Hepatocyte (in vitro differentiated cells): ENCODE measurements around the gene ORC3. TPM values are rescaled to one million over a fixed set of nuclear protein-coding genes. Genes with fewer than 3 reads are reported as not detected.

ENCODE experiments used
- DNase-seq: peaks from one replicate; pipeline ENCODE4 v3.0.0-alpha.2; 2016; ENCODE audit warnings: low spot score
- H2AFZ ChIP-seq: fragments of 200-600 bp; sonication (generic); 2 replicates; pipeline ENCODE4 v1.6.0; 2016; ENCODE audit warnings: antibody characterized with exemption, mild to moderate bottlenecking
- H3K27ac ChIP-seq: fragments of 200-600 bp; sonication (generic); 2 replicates; pipeline ENCODE4 v1.5.1; 2016; ENCODE audit warnings: mild to moderate bottlenecking
- H3K27me3 ChIP-seq: fragments of 200-600 bp; sonication (generic); 2 replicates; pipeline ENCODE4 v1.6.1; 2016
- H3K36me3 ChIP-seq: fragments of 200-600 bp; sonication (generic); replicated peaks from 2 replicates; pipeline ENCODE4 v1.5.1; 2016; ENCODE audit warnings: low read depth; ENCODE audit not compliant: insufficient read depth
- H3K4me1 ChIP-seq: fragments of 200-600 bp; sonication (generic); 2 replicates; pipeline ENCODE4 v1.5.1; 2016; ENCODE audit warnings: mild to moderate bottlenecking, moderate library complexity; ENCODE audit not compliant: insufficient read depth
- H3K4me2 ChIP-seq: fragments of 200-600 bp; sonication (generic); 2 replicates; pipeline ENCODE4 v1.6.0; 2016
- H3K4me3 ChIP-seq: fragments of 200-600 bp; sonication (generic); 2 replicates; pipeline ENCODE4 v1.5.1; 2016; ENCODE audit warnings: mild to moderate bottlenecking
- H3K79me2 ChIP-seq: fragments of 200-600 bp; sonication (generic); 2 replicates; pipeline ENCODE4 v1.6.0; 2017; ENCODE audit warnings: mild to moderate bottlenecking
- H3K9me2 ChIP-seq: fragments of 200-600 bp; sonication (generic); replicated peaks from 2 replicates; pipeline ENCODE4 v1.6.0; 2017; ENCODE audit warnings: mild to moderate bottlenecking; ENCODE audit not compliant: insufficient read depth
- H3K9me3 ChIP-seq: fragments of 200-600 bp; sonication (generic); 2 replicates; pipeline ENCODE4 v1.5.1; 2016; ENCODE audit warnings: low read depth, mild to moderate bottlenecking
- H4K20me1 ChIP-seq: fragments of 200-600 bp; sonication (generic); 2 replicates; pipeline ENCODE4 v1.6.0; 2016; ENCODE audit warnings: mild to moderate bottlenecking; ENCODE audit not compliant: insufficient read depth, poor library complexity, severe bottlenecking
- EZH2 ChIP-seq: fragments of 200-600 bp; sonication (generic); IDR thresholded peaks from 2 replicates; pipeline ENCODE4 v1.6.1; 2016; ENCODE audit warnings: antibody characterized with exemption, mild to moderate bottlenecking, borderline replicate concordance
- EZH2phosphoT487 ChIP-seq: fragments of 200-600 bp; sonication (generic); IDR thresholded peaks from one replicate; pipeline ENCODE4 v1.6.1; 2018; ENCODE audit warnings: antibody characterized with exemption, mild to moderate bottlenecking, low read depth, moderate library complexity; ENCODE audit not compliant: unreplicated experiment, severe bottlenecking
- WGBS: methylation state at CpG from one replicate; pipeline ENCODE4 v1.1.6; 2016; ENCODE audit warnings: low lambda C conversion rate; ENCODE audit errors: missing lambda C conversion rate; 5-methylcytosine and 5-hydroxymethylcytosine counted together
- polyA plus RNA-seq: library from polyadenylated mRNA; unstranded; fragments of >200 nt; fragmentation: Nextera tagmentation; extraction: Ambion mirVana; gene quantifications from 2 replicates; pipeline ENCODE4 v1.2.1, GENCODE V29; 2016
- total RNA-seq: library from RNA; depleted of rRNA; stranded (reverse); fragments of >200 nt; gene quantifications from 2 replicates; pipeline ENCODE4 v1.2.3, GENCODE V29; 2014
- TF ChIP-seq, protein P1 (sequence below): fragments of 200-600 bp; sonication (generic); IDR thresholded peaks from 2 replicates; pipeline ENCODE4 v1.5.1; 2016; ENCODE audit warnings: antibody characterized with exemption, mild to moderate bottlenecking; ENCODE audit not compliant: poor library complexity

The ORC3 gene
- total and polyA plus RNA-seq, 2 experiments from 2014 or later: 19.6 to 24.2 TPM

DNA sequence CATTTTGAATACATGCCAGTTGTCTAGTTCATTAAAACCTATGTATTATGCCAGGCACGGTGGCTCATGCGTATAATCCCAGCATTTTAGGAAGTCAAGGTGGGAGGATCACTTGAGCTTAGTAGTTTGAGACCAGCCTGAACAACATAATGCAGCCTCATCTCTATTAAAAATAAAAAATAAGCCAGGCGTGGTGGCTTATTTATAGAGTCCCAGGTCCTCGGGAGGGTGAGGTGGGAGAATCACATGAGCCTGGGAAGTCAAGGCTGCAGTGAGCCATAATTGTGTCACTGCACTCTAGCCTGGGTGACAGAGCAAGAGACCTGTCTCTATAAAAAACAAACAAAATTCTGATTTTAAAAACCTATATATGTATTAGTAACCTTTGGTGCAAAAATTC lies 27.5 kb downstream of the ORC3 start:
- DNase-seq: no peak
- H3K27ac ChIP-seq: no peak overlapping the region
- no peaks in the 10 kb centered on the region for H3K36me3 ChIP-seq
- no peak overlapping the region for H3K4me3 ChIP-seq
- no peaks in the 10 kb centered on the region for H3K9me2 ChIP-seq
- H3K4me2 ChIP-seq: no peak overlapping the region
- no peaks in the 10 kb centered on the region for H3K79me2 ChIP-seq
- no peak overlapping the region for H2AFZ ChIP-seq
- TF ChIP-seq EZH2: no peak
- TF ChIP-seq EZH2phosphoT487: no peak
- TF ChIP-seq, protein P1, sequence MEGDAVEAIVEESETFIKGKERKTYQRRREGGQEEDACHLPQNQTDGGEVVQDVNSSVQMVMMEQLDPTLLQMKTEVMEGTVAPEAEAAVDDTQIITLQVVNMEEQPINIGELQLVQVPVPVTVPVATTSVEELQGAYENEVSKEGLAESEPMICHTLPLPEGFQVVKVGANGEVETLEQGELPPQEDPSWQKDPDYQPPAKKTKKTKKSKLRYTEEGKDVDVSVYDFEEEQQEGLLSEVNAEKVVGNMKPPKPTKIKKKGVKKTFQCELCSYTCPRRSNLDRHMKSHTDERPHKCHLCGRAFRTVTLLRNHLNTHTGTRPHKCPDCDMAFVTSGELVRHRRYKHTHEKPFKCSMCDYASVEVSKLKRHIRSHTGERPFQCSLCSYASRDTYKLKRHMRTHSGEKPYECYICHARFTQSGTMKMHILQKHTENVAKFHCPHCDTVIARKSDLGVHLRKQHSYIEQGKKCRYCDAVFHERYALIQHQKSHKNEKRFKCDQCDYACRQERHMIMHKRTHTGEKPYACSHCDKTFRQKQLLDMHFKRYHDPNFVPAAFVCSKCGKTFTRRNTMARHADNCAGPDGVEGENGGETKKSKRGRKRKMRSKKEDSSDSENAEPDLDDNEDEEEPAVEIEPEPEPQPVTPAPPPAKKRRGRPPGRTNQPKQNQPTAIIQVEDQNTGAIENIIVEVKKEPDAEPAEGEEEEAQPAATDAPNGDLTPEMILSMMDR: no peak
- H3K9me3 ChIP-seq: no peaks in the 10 kb centered on the region
- no peaks in the 10 kb centered on the region for H3K27me3 ChIP-seq
- no peaks in the 10 kb centered on the region for H3K4me1 ChIP-seq
- WGBS: 94% methylated on average over 4 of the region's 4 CpGs
- no peaks in the 10 kb centered on the region for H4K20me1 ChIP-seq

DNA sequence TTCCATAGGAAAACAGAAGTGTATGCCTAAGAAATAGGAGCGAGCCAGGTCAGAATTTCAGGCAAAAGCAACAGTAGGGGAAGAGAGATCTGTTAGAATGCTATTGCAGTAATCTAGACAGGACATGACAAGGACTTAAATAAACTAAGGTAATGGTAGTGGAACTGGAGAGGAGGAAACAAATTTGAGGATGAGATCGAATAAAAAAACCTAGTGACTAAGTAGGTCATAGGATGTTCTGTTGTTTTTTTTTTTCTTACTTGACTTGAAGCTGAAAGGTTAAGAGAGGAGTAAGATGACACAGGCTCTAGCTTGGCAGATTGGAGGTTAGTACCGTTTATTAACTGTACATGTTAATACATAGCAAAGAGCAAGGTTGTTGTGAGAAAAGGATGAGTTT lies 28.6 kb downstream of the ORC3 start:
- Histone ChIP-seq H3K9me2 (no peaks in the 10 kb centered on the region), H3K4me3 (no peak overlapping the region), H3K27ac (no peak overlapping the region), H4K20me1 (no peaks in the 10 kb centered on the region), H3K36me3 (no peaks in the 10 kb centered on the region), H3K4me2 (no peak overlapping the region), H3K79me2 (no peaks in the 10 kb centered on the region), H3K27me3 (no peaks in the 10 kb centered on the region), H3K4me1 (no peaks in the 10 kb centered on the region), H2AFZ (no peak overlapping the region), H3K9me3 (no peaks in the 10 kb centered on the region)
- 89% methylated on average over 3 of the region's 3 CpGs for WGBS
- no peak for DNase-seq
- TF ChIP-seq EZH2: no peak
- TF ChIP-seq EZH2phosphoT487: no peak
- TF ChIP-seq, protein P1: no peak

DNA sequence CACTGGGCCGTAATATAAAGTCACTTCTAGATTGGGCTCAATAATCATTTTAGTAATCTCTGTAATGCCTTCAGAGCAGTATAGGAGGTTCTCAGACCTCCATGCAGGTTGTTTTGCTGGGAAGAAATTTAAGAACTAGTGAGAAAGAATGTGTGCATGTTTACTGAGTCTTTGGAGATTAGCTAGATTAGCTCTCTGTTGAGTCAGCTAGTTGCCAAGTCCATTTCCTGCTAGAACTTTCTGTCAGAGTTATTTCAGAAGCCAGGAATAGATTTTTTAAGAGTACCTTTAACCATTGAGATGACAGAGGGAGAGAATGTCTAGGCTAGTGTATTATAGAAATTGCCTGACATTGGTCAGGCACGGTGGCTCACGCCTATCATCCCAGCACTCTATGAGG lies 33.3 kb downstream of the ORC3 start:
- DNase-seq: peak; percentile 28
- no peak overlapping the region for H3K4me2 ChIP-seq
- no peaks in the 10 kb centered on the region for H3K27me3 ChIP-seq
- 92% methylated on average over 3 of the region's 3 CpGs for WGBS
- H3K79me2 ChIP-seq: no peaks in the 10 kb centered on the region
- no peaks in the 10 kb centered on the region for H3K36me3 ChIP-seq
- H3K4me1 ChIP-seq: no peaks in the 10 kb centered on the region
- no peaks in the 10 kb centered on the region for H3K9me2 ChIP-seq
- H3K27ac ChIP-seq: peak overlapping the region; percentile 34
- no peak overlapping the region for H3K4me3 ChIP-seq
- no peaks in the 10 kb centered on the region for H3K9me3 ChIP-seq
- no peak for TF ChIP-seq EZH2phosphoT487
- TF ChIP-seq, protein P1: no peak
- no peak for TF ChIP-seq EZH2
- H4K20me1 ChIP-seq: no peaks in the 10 kb centered on the region
- H2AFZ ChIP-seq: no peak overlapping the region

DNA sequence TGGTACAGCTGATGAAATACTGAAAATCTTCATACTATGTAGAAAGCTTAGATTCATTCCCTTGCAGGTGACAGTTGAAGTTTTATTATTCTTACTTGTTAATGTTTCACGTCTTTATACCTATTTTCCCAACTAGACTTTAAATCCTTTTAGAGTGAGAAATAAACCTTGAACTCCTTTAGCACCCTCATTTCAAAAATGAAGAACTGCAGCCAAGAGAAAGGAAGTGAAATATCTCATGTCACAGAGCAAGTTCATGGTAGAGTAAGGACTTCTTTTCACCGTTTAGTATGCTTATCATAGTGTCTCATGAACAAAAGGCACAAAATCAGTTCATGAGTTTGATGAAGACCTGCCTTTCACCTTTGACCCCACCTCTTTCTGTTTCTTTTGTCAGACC lies 38.5 kb downstream of the ORC3 start:
- Histone ChIP-seq H3K27me3 (no peaks in the 10 kb centered on the region), H3K4me1 (peaks cover 3% of the 10 kb centered on the region), H4K20me1 (no peaks in the 10 kb centered on the region), H3K4me2 (peak overlapping the region; percentile 4), H3K4me3 (no peak overlapping the region), H3K9me3 (no peaks in the 10 kb centered on the region), H3K79me2 (no peaks in the 10 kb centered on the region), H3K9me2 (no peaks in the 10 kb centered on the region), H3K36me3 (no peaks in the 10 kb centered on the region), H3K27ac (peak overlapping the region; percentile 14), H2AFZ (no peak overlapping the region)
- 61% methylated on average over 2 of the region's 2 CpGs for WGBS
- no peak for DNase-seq
- TF ChIP-seq, protein P1: no peak
- no peak for TF ChIP-seq EZH2phosphoT487
- no peak for TF ChIP-seq EZH2
